Measurements from ENCODE around the gene FAM240B.

FAM240B gene

GRCh38 chr9:38720083-38720745 is at the start of gene FAM240B:
Gene FAM240B, minus strand, starts transcription at chr9:38720133. Its CDS starts 16,134 bp downstream, at chr9:38703999.
- DNase-seq (ENCODE audit: low read depth, low spot score) = no peak

- DNase-seq (ENCODE audit: low read depth, low spot score) = no peak
Observed at GRCh38 chr9:38768351-38768761, 48.4 kb upstream of the FAM240B start.

GRCh38 chr9:38765101-38765500 is 45.2 kb upstream of the FAM240B start:
- no peak for DNase-seq (ENCODE audit: low read depth, low spot score)

- no peak for DNase-seq (ENCODE audit: low read depth, low spot score)
Observed at GRCh38 chr9:38761999-38762398, 42.1 kb upstream of the FAM240B start.

- peak; percentile 63 for DNase-seq (ENCODE audit: low read depth, low spot score)
Observed at GRCh38 chr9:38761339-38761738, 41.4 kb upstream of the FAM240B start.

- no peak for DNase-seq (ENCODE audit: low read depth, low spot score)
Observed at GRCh38 chr9:38756702-38757101, 36.8 kb upstream of the FAM240B start.

GRCh38 chr9:38747941-38748340 is 28.0 kb upstream of the FAM240B start:
- no peak for DNase-seq (ENCODE audit: low read depth, low spot score)

- DNase-seq (ENCODE audit: low read depth, low spot score) = no peak
Observed at GRCh38 chr9:38747067-38747466, 27.1 kb upstream of the FAM240B start.

- DNase-seq (ENCODE audit: low read depth, low spot score) = no peak
Observed at GRCh38 chr9:38746303-38746702, 26.4 kb upstream of the FAM240B start.

GRCh38 chr9:38744484-38744883 is 24.6 kb upstream of the FAM240B start:
- no peak for DNase-seq (ENCODE audit: low read depth, low spot score)

GRCh38 chr9:38737246-38737645 is 17.3 kb upstream of the FAM240B start:
- no peak for DNase-seq (ENCODE audit: low read depth, low spot score)

GRCh38 chr9:38734831-38735230 is 14.9 kb upstream of the FAM240B start:
- no peak for DNase-seq (ENCODE audit: low read depth, low spot score)

GRCh38 chr9:38733503-38733902 is 13.6 kb upstream of the FAM240B start:
- no peak for DNase-seq (ENCODE audit: low read depth, low spot score)

GRCh38 chr9:38732885-38733284 is 13.0 kb upstream of the FAM240B start:
- DNase-seq (ENCODE audit: low read depth, low spot score) = no peak

- peak; percentile 80 for DNase-seq (ENCODE audit: low read depth, low spot score)
Observed at GRCh38 chr9:38727497-38728001, 7.6 kb upstream of the FAM240B start.

- no peak for DNase-seq (ENCODE audit: low read depth, low spot score)
Observed at GRCh38 chr9:38724754-38725153, 4.8 kb upstream of the FAM240B start.

- DNase-seq (ENCODE audit: low read depth, low spot score) = no peak
Observed at GRCh38 chr9:38718148-38718547, 1.8 kb downstream of the FAM240B start.

- DNase-seq (ENCODE audit: low read depth, low spot score) = no peak
Observed at GRCh38 chr9:38715684-38716083, 4.2 kb downstream of the FAM240B start.

- no peak for DNase-seq (ENCODE audit: low read depth, low spot score)
Observed at GRCh38 chr9:38713426-38713825, 6.5 kb downstream of the FAM240B start.

GRCh38 chr9:38708759-38709158 is 11.2 kb downstream of the FAM240B start:
- DNase-seq (ENCODE audit: low read depth, low spot score) = no peak

GRCh38 chr9:38707885-38708637 is 11.9 kb downstream of the FAM240B start:
- DNase-seq (ENCODE audit: low read depth, low spot score) = no peak

GRCh38 chr9:38706493-38706892 is 13.4 kb downstream of the FAM240B start:
- no peak for DNase-seq (ENCODE audit: low read depth, low spot score)

- no peak for DNase-seq (ENCODE audit: low read depth, low spot score)
Observed at GRCh38 chr9:38705917-38706316, 14.0 kb downstream of the FAM240B start.

Data from iPS DF 19.7 (cell line).